ENCODE results near the gene ZC3H4. TPM values are rescaled to one million over a fixed set of nuclear protein-coding genes. Genes with fewer than 3 reads are reported as not detected.

ZC3H4 gene
- total RNA-seq, 4 donors from 2014 or later = 22.5 to 28.7 (median 24.9) TPM

DNA sequence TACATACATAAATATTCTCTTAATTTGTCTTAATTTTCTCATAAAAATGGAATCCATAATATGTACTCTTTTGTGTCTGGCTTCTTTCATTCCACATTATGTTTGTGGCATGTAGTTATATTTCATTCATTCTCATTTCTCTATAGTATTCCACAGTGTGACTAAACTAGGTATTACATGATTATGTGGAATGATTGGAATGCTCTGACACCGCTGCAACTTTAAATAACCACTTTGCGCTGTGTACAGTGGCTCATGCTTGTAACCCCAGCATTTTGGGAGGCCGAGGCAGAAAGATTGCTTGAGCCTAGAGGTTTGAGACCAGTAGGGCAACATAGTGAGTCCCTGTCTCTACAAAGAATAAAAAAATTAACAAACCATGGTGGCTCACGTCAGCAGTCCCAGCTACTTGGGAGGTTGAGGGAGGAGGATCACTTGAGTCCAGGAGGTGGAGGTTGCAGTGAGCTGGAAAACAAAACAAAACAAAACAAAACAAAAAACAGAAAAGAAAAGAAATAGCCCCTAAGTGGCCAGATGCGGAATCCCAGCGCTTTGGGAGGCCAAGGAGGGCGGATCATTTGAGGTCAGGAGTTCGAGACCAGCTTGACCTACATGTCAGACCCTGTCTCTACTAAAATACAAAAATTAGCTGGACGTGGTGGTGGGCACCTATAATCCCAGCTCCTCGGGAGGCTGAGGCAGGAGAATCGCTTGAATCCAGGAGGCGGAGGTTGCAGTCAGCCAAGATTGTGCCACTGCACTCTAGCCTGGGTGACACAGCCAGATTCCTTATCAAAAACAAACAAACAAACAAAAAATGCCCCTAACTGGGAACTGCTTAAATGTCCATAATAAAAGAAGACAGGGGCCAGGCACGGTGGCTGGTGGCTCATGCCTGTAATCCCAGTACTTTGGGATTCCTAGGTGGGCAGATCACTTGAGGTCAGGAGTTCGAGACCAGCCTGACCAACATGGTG, 9.1 kb upstream of the ZC3H4 start:
- WGBS, 2 donors (ENCODE audit: low coverage in 1 of 2) = 57 to 68% methylated on average over 6 to 11 of the region's 14 CpGs
- ATAC-seq = no peak

DNA sequence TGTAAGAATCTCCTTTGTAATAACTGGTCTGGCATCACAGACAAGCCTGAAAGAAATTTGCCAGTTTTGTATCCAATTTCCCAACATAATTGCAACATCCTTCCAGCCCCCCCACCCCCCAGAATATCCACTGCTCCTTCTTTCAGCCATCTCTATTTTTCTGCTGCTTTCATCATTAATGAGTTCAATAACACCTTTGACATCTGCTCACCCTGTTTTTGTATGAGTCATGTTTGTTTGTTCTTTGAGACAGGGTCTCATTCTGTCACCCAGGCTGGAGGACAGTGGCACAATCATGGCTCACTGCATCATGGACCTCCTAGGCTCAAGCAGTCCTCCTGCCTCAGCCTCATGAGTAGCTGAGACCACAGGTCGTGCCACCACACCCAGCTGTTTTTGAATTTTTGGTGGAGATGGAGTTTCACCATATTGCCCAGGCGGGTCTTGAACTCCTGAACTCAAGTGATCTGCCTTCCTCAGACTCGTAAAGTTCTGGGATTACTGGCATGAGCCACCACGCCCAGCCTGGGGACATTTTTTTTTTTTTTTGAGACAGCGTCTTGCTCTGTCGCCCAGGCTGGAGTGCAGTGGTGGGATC, 7.0 kb upstream of the ZC3H4 start:
- 80% methylated on average over 1 of the region's 6 CpGs; no CpG with 5 or more reads in 1 of the 2 donors for WGBS, 2 donors (ENCODE audit: low coverage in 1 of 2)
- peaks cover 2 to 17% (median 3%) of the 10 kb centered on the region in 3 donors for H3K4me1 ChIP-seq
- no peak overlapping the region for H3K27ac ChIP-seq
- no peaks in the 10 kb centered on the region for H3K9me3 ChIP-seq
- ATAC-seq = no peak
- TF ChIP-seq EP300 (IDR thresholded peaks at IDR 0.05) = no peak
- TF ChIP-seq POLR2AphosphoS5 (IDR thresholded peaks at IDR 0.05) = no peak
- TF ChIP-seq, protein P1, sequence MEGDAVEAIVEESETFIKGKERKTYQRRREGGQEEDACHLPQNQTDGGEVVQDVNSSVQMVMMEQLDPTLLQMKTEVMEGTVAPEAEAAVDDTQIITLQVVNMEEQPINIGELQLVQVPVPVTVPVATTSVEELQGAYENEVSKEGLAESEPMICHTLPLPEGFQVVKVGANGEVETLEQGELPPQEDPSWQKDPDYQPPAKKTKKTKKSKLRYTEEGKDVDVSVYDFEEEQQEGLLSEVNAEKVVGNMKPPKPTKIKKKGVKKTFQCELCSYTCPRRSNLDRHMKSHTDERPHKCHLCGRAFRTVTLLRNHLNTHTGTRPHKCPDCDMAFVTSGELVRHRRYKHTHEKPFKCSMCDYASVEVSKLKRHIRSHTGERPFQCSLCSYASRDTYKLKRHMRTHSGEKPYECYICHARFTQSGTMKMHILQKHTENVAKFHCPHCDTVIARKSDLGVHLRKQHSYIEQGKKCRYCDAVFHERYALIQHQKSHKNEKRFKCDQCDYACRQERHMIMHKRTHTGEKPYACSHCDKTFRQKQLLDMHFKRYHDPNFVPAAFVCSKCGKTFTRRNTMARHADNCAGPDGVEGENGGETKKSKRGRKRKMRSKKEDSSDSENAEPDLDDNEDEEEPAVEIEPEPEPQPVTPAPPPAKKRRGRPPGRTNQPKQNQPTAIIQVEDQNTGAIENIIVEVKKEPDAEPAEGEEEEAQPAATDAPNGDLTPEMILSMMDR (IDR thresholded peaks at IDR 0.05) = no peak
- no peak for TF ChIP-seq POLR2A (IDR thresholded peaks at IDR 0.05)
- H3K4me3 ChIP-seq = no peak overlapping the region
- H3K36me3 ChIP-seq = no peaks in the 10 kb centered on the region
- no peaks in the 10 kb centered on the region for H3K27me3 ChIP-seq

More for the DNA sequence above, 9.1 kb upstream of the ZC3H4 start:
- Histone ChIP-seq H3K36me3 (no peaks in the 10 kb centered on the region), H3K27me3 (no peaks in the 10 kb centered on the region), H3K27ac (peak overlapping the region in 2 of 4 donors; percentile 3 to 60), H3K4me1 (peaks cover 2 to 24% (median 3%) of the 10 kb centered on the region in 3 donors), H3K4me3 (no peak overlapping the region), H3K9me3 (no peaks in the 10 kb centered on the region)
- TF ChIP-seq EP300 (IDR thresholded peaks at IDR 0.05) (no peak), POLR2AphosphoS5 (IDR thresholded peaks at IDR 0.05) (no peak), POLR2A (IDR thresholded peaks at IDR 0.05) (no peak)
- TF ChIP-seq, protein P1 (IDR thresholded peaks at IDR 0.05) = peak in 1 of 4 experiments; percentile 4

DNA sequence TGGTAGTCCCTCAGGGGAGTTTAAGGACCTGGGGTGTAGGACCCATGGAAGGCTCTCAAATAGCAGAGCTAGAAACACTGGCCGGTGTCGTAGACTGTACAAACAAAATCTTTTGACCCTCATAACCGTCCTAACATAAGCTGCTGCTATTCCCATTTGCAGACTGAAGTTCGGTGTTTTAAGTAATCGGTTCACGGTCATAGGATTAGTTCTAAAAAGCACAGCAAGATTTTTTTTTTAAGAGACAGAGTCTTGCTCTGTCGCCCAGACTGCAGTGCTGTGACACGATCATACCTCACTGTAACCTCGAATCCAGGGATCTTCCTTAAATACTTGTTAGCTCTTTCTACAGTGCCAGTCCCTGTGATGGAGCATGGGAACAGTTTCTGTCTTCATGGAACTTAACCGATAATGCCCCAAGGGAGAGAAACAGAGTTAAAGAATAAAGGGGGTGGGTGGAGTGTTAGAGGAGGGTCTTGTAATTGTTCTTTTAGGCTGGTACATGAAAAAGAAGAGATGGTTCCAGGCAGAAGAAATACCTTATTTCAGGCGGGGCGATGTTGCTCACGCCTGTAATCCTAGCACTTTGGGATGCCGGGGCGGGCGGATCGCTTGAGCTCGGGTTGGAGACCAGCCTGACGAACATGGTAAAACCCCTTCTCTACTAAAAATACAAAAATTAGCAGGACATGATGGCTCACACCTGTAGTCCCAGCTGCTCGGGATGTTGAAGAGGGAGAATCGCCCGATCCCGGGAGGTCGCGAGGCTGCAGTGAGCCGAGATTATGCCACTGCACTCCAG, 475 bp upstream of the ZC3H4 start:
- H3K9me3 ChIP-seq = no peaks in the 10 kb centered on the region
- peak overlapping the region; percentile 94 to 96 for H3K4me3 ChIP-seq

DNA sequence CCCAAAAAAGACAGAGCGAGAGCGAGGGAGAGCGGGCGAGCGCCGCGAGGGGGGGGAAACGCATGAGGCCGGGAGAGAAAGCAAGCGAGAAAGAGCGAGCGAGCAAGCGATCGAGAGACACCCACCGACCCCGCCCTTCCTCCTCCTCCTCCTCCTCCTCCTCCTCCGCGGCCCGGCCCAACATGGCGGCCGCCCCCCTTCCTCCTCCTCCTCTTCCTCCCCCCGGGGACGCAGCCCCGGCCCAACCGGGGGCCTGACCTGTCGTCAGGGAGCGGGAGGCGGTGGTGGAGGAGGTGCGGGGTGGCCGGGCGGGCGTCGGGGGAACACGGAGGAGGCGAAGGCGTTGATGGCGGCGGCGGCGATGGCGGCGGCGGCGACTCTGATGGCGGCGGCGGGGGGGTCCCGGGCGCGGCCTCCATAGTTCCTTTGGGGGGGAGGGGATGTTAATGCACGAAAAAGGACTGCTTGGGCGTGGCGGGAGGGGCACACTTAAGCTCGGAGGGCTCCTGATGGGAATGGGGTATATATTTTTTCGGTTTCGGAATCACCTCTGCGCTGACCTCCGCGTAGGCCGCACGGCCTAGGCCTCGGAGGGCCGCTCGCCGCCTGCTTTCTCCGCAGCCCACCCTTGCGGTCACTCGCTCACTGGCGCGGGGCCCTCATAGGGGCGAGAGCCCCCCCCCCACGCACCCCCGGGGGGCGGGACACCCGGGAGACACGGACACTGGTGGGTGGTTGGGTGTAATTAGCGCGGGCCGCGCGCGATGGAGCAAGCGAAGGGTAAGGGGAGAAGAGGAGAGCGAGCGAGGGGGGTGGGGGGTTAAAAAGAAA, 1.2 kb downstream of the ZC3H4 start:
- peak; percentile 84 for TF ChIP-seq POLR2AphosphoS5 (IDR thresholded peaks at IDR 0.05)
- peak; percentile 82 to 83 for TF ChIP-seq POLR2A (IDR thresholded peaks at IDR 0.05)
- TF ChIP-seq, protein P1 (IDR thresholded peaks at IDR 0.05) = peak in 1 of 4 experiments; percentile 16
- TF ChIP-seq EP300 (IDR thresholded peaks at IDR 0.05) = no peak
- Histone ChIP-seq H3K4me1 (peaks cover 5 to 45% (median 14%) of the 10 kb centered on the region in 3 donors), H3K9me3 (no peaks in the 10 kb centered on the region), H3K27me3 (no peaks in the 10 kb centered on the region), H3K27ac (peak overlapping the region; percentile 99 to 100 (median 100)), H3K4me3 (peak overlapping the region; percentile 76 to 96), H3K36me3 (no peaks in the 10 kb centered on the region)
- ATAC-seq = peak; percentile 45
- 3% methylated on average over 21 of the region's 85 CpGs; no CpG with 5 or more reads in 1 of the 2 donors for WGBS, 2 donors (ENCODE audit: low coverage in 1 of 2)

More for the DNA sequence above, 475 bp upstream of the ZC3H4 start:
- H3K27ac ChIP-seq = peak overlapping the region; percentile 99 to 100 (median 100)
- WGBS, 2 donors (ENCODE audit: low coverage in 1 of 2) = 29 to 31% methylated on average over 22 to 26 of the region's 26 CpGs
- peaks cover 0 to 28% (median 7%) of the 10 kb centered on the region in 3 donors for H3K4me1 ChIP-seq
- TF ChIP-seq EP300 (IDR thresholded peaks at IDR 0.05) (no peak), POLR2A (IDR thresholded peaks at IDR 0.05) (no peak), POLR2AphosphoS5 (IDR thresholded peaks at IDR 0.05) (no peak)
- no peaks in the 10 kb centered on the region for H3K27me3 ChIP-seq
- H3K36me3 ChIP-seq = no peaks in the 10 kb centered on the region
- no peak for ATAC-seq

All from gastroesophageal sphincter (tissue), 4 donors.